Activated T-cell treated with anti-CD3 and anti-CD28 coated beads, Interleukin-2, amount 50 U/mL, for 4 hours (primary cell): ENCODE measurements around the gene FKBP1A. TPM values are rescaled to one million over a fixed set of nuclear protein-coding genes. Genes with fewer than 3 reads are reported as not detected.

Experiments used
- ATAC-seq, 2 donors: fragments of 200-7000 bp; cut with Tn5 transposase; one replicate each; pipeline ENCODE4 v1.10.0; 2021
- DNase-seq: peaks from one replicate; pipeline ENCODE4 v3.0.0-alpha.2; 2020
- H3K27me3 Mint-ChIP-seq: one replicate; pipeline ENCODE4 v1.8.0; 2021; ENCODE audit warnings: low read depth, mixed read lengths
- H3K36me3 Mint-ChIP-seq: one replicate; pipeline ENCODE4 v1.8.0; 2022; ENCODE audit warnings: mixed read lengths; ENCODE audit not compliant: insufficient read depth
- H3K4me1 Mint-ChIP-seq: one replicate; pipeline ENCODE4 v1.8.0; 2021; ENCODE audit warnings: low read depth, mixed read lengths
- H3K4me3 Mint-ChIP-seq: one replicate; pipeline ENCODE4 v1.8.0; 2021; ENCODE audit warnings: mild to moderate bottlenecking, moderate library complexity, mixed read lengths
- H3K9me3 Mint-ChIP-seq: one replicate; pipeline ENCODE4 v1.8.0; 2021; ENCODE audit warnings: mixed read lengths
- total RNA-seq, 3 donors: library from RNA; stranded (reverse); gene quantifications; one replicate each; pipeline ENCODE4 v1.2.1, GENCODE V29; 2021

Gene FKBP1A
- total RNA-seq, 3 donors from 2014 or later: 253 to 300 (median 258) TPM

- Mint-ChIP-seq H3K4me1 (peaks cover 4% of the 10 kb centered on the region), H3K9me3 (no peaks in the 10 kb centered on the region), H3K36me3 (no peaks in the 10 kb centered on the region), H3K27me3 (no peaks in the 10 kb centered on the region), H3K4me3 (no peak overlapping the region)
- ATAC-seq: no peak
- no peak for DNase-seq
Measured at GRCh38 chr20:1426231-1426849, 33.5 kb upstream of the FKBP1A start.

- ATAC-seq: no peak
- peaks cover 4% of the 10 kb centered on the region for H3K4me1 Mint-ChIP-seq
- H3K4me3 Mint-ChIP-seq: no peak overlapping the region
Measured at GRCh38 chr20:1424336-1424735, 31.5 kb upstream of the FKBP1A start.

GRCh38 chr20:1423625-1424106, 30.8 kb upstream of the FKBP1A start:
- Mint-ChIP-seq H3K27me3 (no peaks in the 10 kb centered on the region), H3K9me3 (peaks cover 9% of the 10 kb centered on the region), H3K4me3 (no peak overlapping the region), H3K4me1 (peaks cover 4% of the 10 kb centered on the region), H3K36me3 (peaks cover 3% of the 10 kb centered on the region)
- DNase-seq (no peak), ATAC-seq (no peak)

More at GRCh38 chr20:1424336-1424735, 31.5 kb upstream of the FKBP1A start:
- no peaks in the 10 kb centered on the region for H3K27me3 Mint-ChIP-seq
- no peaks in the 10 kb centered on the region for H3K36me3 Mint-ChIP-seq
- peaks cover 4% of the 10 kb centered on the region for H3K9me3 Mint-ChIP-seq
- no peak for DNase-seq

GRCh38 chr20:1423206-1423605, 30.4 kb upstream of the FKBP1A start:
- Mint-ChIP-seq H3K27me3 (no peaks in the 10 kb centered on the region), H3K9me3 (peaks cover 14% of the 10 kb centered on the region), H3K4me1 (peaks cover 4% of the 10 kb centered on the region), H3K4me3 (no peak overlapping the region), H3K36me3 (peaks cover 3% of the 10 kb centered on the region)
- DNase-seq (no peak), ATAC-seq (no peak)

- Mint-ChIP-seq H3K27me3 (peaks cover 3% of the 10 kb centered on the region), H3K4me1 (peaks cover 4% of the 10 kb centered on the region), H3K36me3 (peaks cover 3% of the 10 kb centered on the region), H3K4me3 (no peak overlapping the region), H3K9me3 (peaks cover 14% of the 10 kb centered on the region)
- no peak for ATAC-seq
- DNase-seq: no peak
Measured at GRCh38 chr20:1422753-1423152, 29.9 kb upstream of the FKBP1A start.

- peaks cover 9% of the 10 kb centered on the region for H3K27me3 Mint-ChIP-seq
- ATAC-seq (no peak), DNase-seq (no peak)
- H3K4me3 Mint-ChIP-seq: no peak overlapping the region
- peaks cover 14% of the 10 kb centered on the region for H3K9me3 Mint-ChIP-seq
- H3K36me3 Mint-ChIP-seq: peaks cover 3% of the 10 kb centered on the region
- H3K4me1 Mint-ChIP-seq: peaks cover 6% of the 10 kb centered on the region
Measured at GRCh38 chr20:1420066-1420465, 27.2 kb upstream of the FKBP1A start.

- no peak for ATAC-seq
- peaks cover 6% of the 10 kb centered on the region for H3K4me1 Mint-ChIP-seq
- H3K4me3 Mint-ChIP-seq: no peak overlapping the region
- peaks cover 3% of the 10 kb centered on the region for H3K36me3 Mint-ChIP-seq
- H3K9me3 Mint-ChIP-seq: peaks cover 14% of the 10 kb centered on the region
- DNase-seq: no peak
- peaks cover 9% of the 10 kb centered on the region for H3K27me3 Mint-ChIP-seq
Measured at GRCh38 chr20:1418350-1418749, 25.5 kb upstream of the FKBP1A start.

GRCh38 chr20:1417790-1418189, 24.9 kb upstream of the FKBP1A start:
- DNase-seq (no peak), ATAC-seq (no peak)
- Mint-ChIP-seq H3K9me3 (peaks cover 14% of the 10 kb centered on the region), H3K36me3 (peaks cover 3% of the 10 kb centered on the region), H3K4me1 (peaks cover 4% of the 10 kb centered on the region), H3K27me3 (peaks cover 9% of the 10 kb centered on the region), H3K4me3 (no peak overlapping the region)

- Mint-ChIP-seq H3K36me3 (peaks cover 3% of the 10 kb centered on the region), H3K4me1 (peaks cover 2% of the 10 kb centered on the region), H3K4me3 (no peak overlapping the region), H3K9me3 (peaks cover 14% of the 10 kb centered on the region), H3K27me3 (peaks cover 9% of the 10 kb centered on the region)
- no peak for ATAC-seq
- no peak for DNase-seq
Measured at GRCh38 chr20:1417273-1417672, 24.4 kb upstream of the FKBP1A start.

GRCh38 chr20:1415667-1416468, 23.0 kb upstream of the FKBP1A start:
- Mint-ChIP-seq H3K36me3 (peaks cover 3% of the 10 kb centered on the region), H3K9me3 (peaks cover 14% of the 10 kb centered on the region), H3K27me3 (peaks cover 9% of the 10 kb centered on the region), H3K4me1 (peaks cover 2% of the 10 kb centered on the region), H3K4me3 (no peak overlapping the region)
- ATAC-seq: no peak
- DNase-seq: no peak

- Mint-ChIP-seq H3K27me3 (peaks cover 11% of the 10 kb centered on the region), H3K9me3 (peaks cover 14% of the 10 kb centered on the region), H3K4me1 (peaks cover 2% of the 10 kb centered on the region), H3K4me3 (no peak overlapping the region), H3K36me3 (peaks cover 3% of the 10 kb centered on the region)
- DNase-seq (no peak), ATAC-seq (no peak)
Measured at GRCh38 chr20:1414982-1415381, 22.1 kb upstream of the FKBP1A start.

GRCh38 chr20:1405801-1406200, 12.9 kb upstream of the FKBP1A start:
- H3K4me1 Mint-ChIP-seq: peaks cover 12% of the 10 kb centered on the region
- H3K4me3 Mint-ChIP-seq: no peak overlapping the region
- peaks cover 14% of the 10 kb centered on the region for H3K27me3 Mint-ChIP-seq
- DNase-seq (no peak), ATAC-seq (no peak)
- H3K36me3 Mint-ChIP-seq: peaks cover 7% of the 10 kb centered on the region
- H3K9me3 Mint-ChIP-seq: peaks cover 6% of the 10 kb centered on the region

GRCh38 chr20:1403624-1404023, 10.8 kb upstream of the FKBP1A start:
- Mint-ChIP-seq H3K4me1 (peaks cover 12% of the 10 kb centered on the region), H3K36me3 (peaks cover 7% of the 10 kb centered on the region), H3K4me3 (no peak overlapping the region), H3K27me3 (peaks cover 12% of the 10 kb centered on the region), H3K9me3 (peaks cover 6% of the 10 kb centered on the region)
- no peak for ATAC-seq
- no peak for DNase-seq

- peaks cover 6% of the 10 kb centered on the region for H3K9me3 Mint-ChIP-seq
- DNase-seq: no peak
- H3K4me1 Mint-ChIP-seq: peaks cover 13% of the 10 kb centered on the region
- peaks cover 9% of the 10 kb centered on the region for H3K27me3 Mint-ChIP-seq
- H3K4me3 Mint-ChIP-seq: no peak overlapping the region
- peaks cover 7% of the 10 kb centered on the region for H3K36me3 Mint-ChIP-seq
- ATAC-seq: no peak
Measured at GRCh38 chr20:1402149-1402548, 9.3 kb upstream of the FKBP1A start.

GRCh38 chr20:1401451-1401907, 8.6 kb upstream of the FKBP1A start:
- Mint-ChIP-seq H3K4me3 (no peak overlapping the region), H3K27me3 (peaks cover 7% of the 10 kb centered on the region), H3K36me3 (peaks cover 4% of the 10 kb centered on the region), H3K4me1 (peaks cover 18% of the 10 kb centered on the region), H3K9me3 (peaks cover 9% of the 10 kb centered on the region)
- DNase-seq (no peak), ATAC-seq (no peak)
